ENCODE data around the gene TMPRSS15. TPM values are rescaled to one million over a fixed set of nuclear protein-coding genes. Genes with fewer than 3 reads are reported as not detected.

The TMPRSS15 gene
- under 0.01 and 0.06 TPM in 2 replicates for total RNA-seq

DNA sequence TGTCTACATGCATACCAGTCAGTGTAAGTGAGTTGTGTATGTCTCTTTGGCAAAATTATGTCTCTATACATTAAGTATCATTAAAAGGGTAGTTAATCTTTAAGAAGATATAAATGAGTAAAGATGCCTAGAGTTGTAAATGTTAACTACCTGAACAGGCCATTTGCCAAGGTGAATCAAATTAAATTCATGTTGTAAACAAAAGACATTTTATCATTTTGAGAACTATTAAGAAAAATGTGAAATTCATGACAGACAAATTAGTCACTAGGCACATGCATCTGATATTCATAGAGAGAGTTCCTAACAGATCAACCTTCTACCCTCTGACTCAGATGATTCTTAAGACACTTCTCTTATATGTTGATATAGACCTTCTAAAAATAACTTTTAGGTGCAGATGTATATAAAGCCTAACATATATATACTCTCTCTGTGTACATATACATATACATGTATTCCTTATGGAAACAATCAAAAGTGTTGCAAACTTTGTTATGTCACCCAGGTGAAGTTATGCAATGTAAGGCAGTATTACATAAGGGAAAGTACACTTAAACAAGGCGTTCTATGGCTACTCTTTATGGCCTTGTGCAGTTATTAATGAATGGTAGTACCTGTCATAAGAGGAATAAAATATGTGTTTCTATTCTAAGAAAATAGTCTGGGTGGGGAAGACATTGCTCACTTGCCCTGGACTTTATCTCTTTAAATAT is at the start of gene TMPRSS15:
TSS of gene TMPRSS15 (minus strand) at position 51 of the 716 bp plus-strand sequence. CDS start 163 bp downstream, outside the sequence.

GRCh38 chr21:18244671-18245463 is 158.7 kb downstream of the TMPRSS15 start, which contains the start of gene CHODL:
CHODL (plus strand) TSS chr21:18244833; CDS start chr21:18245224, 391 bp downstream.

Other genes with a start within 250 kb of the TMPRSS15 start
- gene CHODL, start 159.0 kb downstream of the TMPRSS15 start, total RNA-seq, result 0.25 and 0.26 TPM in 2 replicates